ENCODE data around the gene ZNF282.

ZNF282 gene

GRCh38 chr7:149156898-149157297 lies 38.4 kb upstream of the ZNF282 start:
- TF ChIP-seq CTCF (IDR thresholded peaks at IDR 0.05; ENCODE audit: extremely low read depth, insufficient read depth, missing control alignments): no peak
- no peak for DNase-seq (ENCODE audit: low spot score)
- in situ Hi-C loops (cut with MboI; ENCODE audit: low pct_unique_long_range_greater_than_20kb, low sequenced_read_pairs, unreplicated experiment): no loop called here

GRCh38 chr7:149161241-149161848 lies 34.0 kb upstream of the ZNF282 start:
- no peak for TF ChIP-seq CTCF (IDR thresholded peaks at IDR 0.05; ENCODE audit: extremely low read depth, insufficient read depth, missing control alignments)
- no peak for DNase-seq (ENCODE audit: low spot score)
- in situ Hi-C loops (cut with MboI; ENCODE audit: low pct_unique_long_range_greater_than_20kb, low sequenced_read_pairs, unreplicated experiment): no loop called here

GRCh38 chr7:149166142-149166541 lies 29.2 kb upstream of the ZNF282 start:
- TF ChIP-seq CTCF (IDR thresholded peaks at IDR 0.05; ENCODE audit: extremely low read depth, insufficient read depth, missing control alignments): no peak
- DNase-seq (ENCODE audit: low spot score): no peak
- in situ Hi-C loops (cut with MboI; ENCODE audit: low pct_unique_long_range_greater_than_20kb, low sequenced_read_pairs, unreplicated experiment): no loop called here

GRCh38 chr7:149166630-149167352 lies 28.6 kb upstream of the ZNF282 start:
- no peak for TF ChIP-seq CTCF (IDR thresholded peaks at IDR 0.05; ENCODE audit: extremely low read depth, insufficient read depth, missing control alignments)
- no peak for DNase-seq (ENCODE audit: low spot score)
- in situ Hi-C loops (cut with MboI; ENCODE audit: low pct_unique_long_range_greater_than_20kb, low sequenced_read_pairs, unreplicated experiment): no loop called here

GRCh38 chr7:149171892-149172533 lies 23.3 kb upstream of the ZNF282 start:
- in situ Hi-C loops (cut with MboI; ENCODE audit: low pct_unique_long_range_greater_than_20kb, low sequenced_read_pairs, unreplicated experiment): no loop called here
- no peak for TF ChIP-seq CTCF (IDR thresholded peaks at IDR 0.05; ENCODE audit: extremely low read depth, insufficient read depth, missing control alignments)
- DNase-seq (ENCODE audit: low spot score): no peak

- no peak for DNase-seq (ENCODE audit: low spot score)
- TF ChIP-seq CTCF (IDR thresholded peaks at IDR 0.05; ENCODE audit: extremely low read depth, insufficient read depth, missing control alignments): no peak
- in situ Hi-C loops (cut with MboI; ENCODE audit: low pct_unique_long_range_greater_than_20kb, low sequenced_read_pairs, unreplicated experiment): no loop called here
Observed at GRCh38 chr7:149172534-149172920, 22.8 kb upstream of the ZNF282 start.

Data from GM13977 (cell line).